Adrenal gland (tissue), 12 donors: Measurements from ENCODE around the gene SSH2. TPM values are rescaled to one million over a fixed set of nuclear protein-coding genes. Genes with fewer than 3 reads are reported as not detected.

Source experiments
- DNase-seq, 7 donors: peaks; one replicate each; pipeline ENCODE4 v3.0.0-alpha.2; 2019 to 2020
- H3K27ac ChIP-seq, 5 donors: fragments of 200-600 bp; sonication (generic) in 4 of 5; 1 replicate in 3 of 5; 2 replicates in 2 of 5; pipeline versions ENCODE4 v1.5.1 to v1.8.0; 2016 to 2020; ENCODE audit warnings: mild to moderate bottlenecking in 1 of 5
- H3K27me3 ChIP-seq: fragments of 200-600 bp; 2 replicates; pipeline ENCODE4 v1.8.0; 2021
- H3K36me3 ChIP-seq, 2 donors: fragments of 200-600 bp; replicated peaks in 1 of 2; 1 replicate in 1 of 2; 2 replicates in 1 of 2; pipeline versions ENCODE4 v1.5.1 to v1.8.0; 2018 to 2022
- H3K4me1 ChIP-seq, 2 donors: fragments of 200-600 bp; replicated peaks in 1 of 2; 1 replicate in 1 of 2; 2 replicates in 1 of 2; pipeline versions ENCODE4 v1.5.1 to v1.8.0; 2018 to 2021
- H3K4me3 ChIP-seq, 4 donors: fragments of 200-600 bp; sonication (generic) in 3 of 4; one replicate each; pipeline ENCODE4 v1.5.1; 2016 to 2018
- H3K9me3 ChIP-seq, 3 donors: fragments of 200-600 bp; sonication (generic) in 1 of 3; replicated peaks in 1 of 3; 1 replicate in 2 of 3; 2 replicates in 1 of 3; pipeline versions ENCODE4 v1.5.1 to v1.8.0; 2016 to 2021
- CTCF ChIP-seq, 6 experiments: fragments of 450-650 bp in 4 of 6; fragments of 200-600 bp in 2 of 6; sonication (generic) in 1 of 6; IDR thresholded peaks; 1 replicate in 5 of 6; 2 replicates in 1 of 6; pipeline versions ENCODE4 v1.5.1 to v1.8.0; 2016 to 2021; ENCODE audit warnings: antibody characterized with exemption in 6 of 6, mild to moderate bottlenecking in 2 of 6, moderate library complexity in 1 of 6
- POLR2A ChIP-seq, 2 donors: fragments of 450-650 bp; IDR thresholded peaks; one replicate each; pipeline ENCODE4 v1.6.1; 2017; ENCODE audit warnings: antibody characterized with exemption in 2 of 2, mild to moderate bottlenecking in 2 of 2, moderate library complexity in 1 of 2
- WGBS, 4 donors: extraction: QIAGEN DNeasy Blood & Tissue Kit in 2 of 4; methylation state at CpG; one replicate each; pipeline versions ENCODE4 v1.1.5 to v1.1.7; 2013 to 2017; 5-methylcytosine and 5-hydroxymethylcytosine counted together
- intact Hi-C, 2 donors: fragments of 100-400 bp; cut with DNase I; formaldehyde crosslinking; loops; one replicate each; pipeline versions ENCODE4 v1.14.1 to v1.15.0; 2022 to 2023
- polyA plus RNA-seq, 3 donors: library from polyadenylated mRNA; stranded (reverse); fragments of 200-250 nt in 2 of 3; fragments of 350-450 nt in 1 of 3; fragmentation: Illumina TruSeq in 1 of 3; extraction: RNeasy Lipid Tissue Mini Kit (QIAGEN cat#74804) in 1 of 3; gene quantifications; one replicate each; pipeline ENCODE4 v1.2.3, GENCODE V29; 2013 to 2014
- total RNA-seq, 9 donors: library from RNA; depleted of rRNA in 4 of 9; stranded (reverse); fragments of >200 nt in 4 of 9; fragments of 120-200 nt in 1 of 9; fragmentation: NEBNext Ultra II Directional in 1 of 9; extraction: Animal tissue kit (Norgen Biotek cat#: 25700) in 1 of 9; gene quantifications; one replicate each; pipeline versions ENCODE4 v1.1.0 to v1.2.4, GENCODE V29; 2013 to 2023
- donor health status: healthy with polysubstance abuse.
- donor health status: Bipolar disorder and iron deficiency.
- donor health status: DM: yes; HTN: yes; CAD: no.
- donor health status: DM: no; HTN: no; CAD: no.
- donor health status: DM: no; HTN: no; CAD: no.
- donor health status: DM: yes; HTN: yes; CAD: no.

Gene SSH2
- total and polyA plus RNA-seq, 12 donors, result 7.6 to 35.8 (median 20.8) TPM

GRCh38 chr17:29807520-29808361 lies 122.3 kb downstream of the SSH2 start:
- H3K27me3 ChIP-seq, result no peaks in the 10 kb centered on the region
- peaks cover 0 to 3% (median 0%) of the 10 kb centered on the region in 3 donors for H3K9me3 ChIP-seq
- H3K27ac ChIP-seq, result no peak overlapping the region
- no peak overlapping the region for H3K4me3 ChIP-seq
- H3K36me3 ChIP-seq, result no peaks in the 10 kb centered on the region
- H3K4me1 ChIP-seq, result no peaks in the 10 kb centered on the region
- DNase-seq, result peak; percentile 57 to 85 (median 75)
- intact Hi-C loops, result loop anchor here (5.0 to 10.0 kb wide), 2 partner anchors 125 to 217 kb away; partner anchors contain the start of gene SSH2 (in 1 of the 2)
- peak; percentile 34 to 87 (median 82) for TF ChIP-seq CTCF (IDR thresholded peaks at IDR 0.05)
- TF ChIP-seq POLR2A (IDR thresholded peaks at IDR 0.05), result no peak
- WGBS, 4 donors, result 60 to 65% (median 62%) methylated on average over 14 of the region's 14 CpGs

- no peak overlapping the region for H3K4me3 ChIP-seq
- no peaks in the 10 kb centered on the region for H3K27me3 ChIP-seq
- WGBS, 4 donors, result 91 to 97% (median 93%) methylated on average over 3 of the region's 3 CpGs
- no peak for TF ChIP-seq CTCF (IDR thresholded peaks at IDR 0.05)
- TF ChIP-seq POLR2A (IDR thresholded peaks at IDR 0.05), result no peak
- H3K4me1 ChIP-seq, result no peaks in the 10 kb centered on the region
- H3K36me3 ChIP-seq, result no peaks in the 10 kb centered on the region
- DNase-seq, result no peak
- H3K27ac ChIP-seq, result no peak overlapping the region
- H3K9me3 ChIP-seq, result no peaks in the 10 kb centered on the region
- intact Hi-C loops, result loop anchor here in 1 of 2 donors (10.0 kb wide), 1 partner anchor 223 kb away; no protein-coding TSS in a partner anchor
Observed at GRCh38 chr17:29802246-29802645, 127.8 kb downstream of the SSH2 start.

GRCh38 chr17:29800457-29800856 lies 129.6 kb downstream of the SSH2 start:
- Histone ChIP-seq H3K4me1 (no peaks in the 10 kb centered on the region), H3K36me3 (no peaks in the 10 kb centered on the region), H3K9me3 (no peaks in the 10 kb centered on the region), H3K27me3 (no peaks in the 10 kb centered on the region), H3K27ac (no peak overlapping the region), H3K4me3 (no peak overlapping the region)
- WGBS, 4 donors, result 95 to 100% (median 98%) methylated on average over 1 of the region's 1 CpG
- DNase-seq, result no peak
- intact Hi-C loops, result loop anchor here in 1 of 2 donors (10.0 kb wide), 1 partner anchor 224 kb away; no protein-coding TSS in a partner anchor
- TF ChIP-seq CTCF (IDR thresholded peaks at IDR 0.05) (no peak), POLR2A (IDR thresholded peaks at IDR 0.05) (no peak)

- H3K36me3 ChIP-seq, result no peaks in the 10 kb centered on the region
- no peaks in the 10 kb centered on the region for H3K9me3 ChIP-seq
- TF ChIP-seq POLR2A (IDR thresholded peaks at IDR 0.05) (no peak), CTCF (IDR thresholded peaks at IDR 0.05) (no peak)
- no peaks in the 10 kb centered on the region for H3K27me3 ChIP-seq
- intact Hi-C loops, result no loop called here
- no peaks in the 10 kb centered on the region for H3K4me1 ChIP-seq
- no peak overlapping the region for H3K4me3 ChIP-seq
- WGBS, 4 donors, result 91 to 99% (median 98%) methylated on average over 2 of the region's 2 CpGs
- no peak for DNase-seq
- H3K27ac ChIP-seq, result no peak overlapping the region
Observed at GRCh38 chr17:29796652-29797051, 133.4 kb downstream of the SSH2 start.
